ENCODE results near the gene UGT8.
"Not testable (repeated sequence)": the region's sequence is repeated elsewhere in the genome, so short reads cannot be mapped to it uniquely, and the experiment has no call there.

Gene UGT8

DNA sequence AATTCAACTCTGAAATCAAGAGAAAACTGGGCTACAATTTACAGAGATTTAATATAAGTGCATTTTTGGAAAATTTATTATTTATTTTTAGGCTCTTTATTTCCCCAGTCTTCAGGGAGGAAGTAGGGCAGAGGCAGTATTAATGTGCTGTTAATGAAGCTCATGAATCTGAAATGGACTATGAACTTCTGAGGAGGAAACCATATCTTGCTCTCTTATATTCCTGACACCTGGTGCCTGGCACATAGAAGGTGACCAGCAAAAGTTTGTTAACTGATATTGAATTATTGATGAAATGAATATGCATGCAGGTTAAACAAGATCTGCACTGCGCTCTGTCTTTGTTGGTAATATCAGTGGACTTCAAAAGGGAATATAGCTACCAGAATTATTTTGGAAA lies 55.1 kb downstream of the UGT8 start:
- H3K27me3 ChIP-seq (ENCODE audit: control insufficient read depth in 5 of 5, insufficient read depth in 4 of 5, low read length in 5 of 5), result no peaks in the 10 kb centered on the region
- no peak overlapping the region for H3K4me3 ChIP-seq (ENCODE audit: low read depth in 1 of 5, low read length in 5 of 5)
- H3K27ac ChIP-seq (ENCODE audit: low read depth, low read length), result no peak overlapping the region
- no peaks in the 10 kb centered on the region for H3K36me3 ChIP-seq (ENCODE audit: control insufficient read depth in 5 of 5, insufficient read depth in 5 of 5, low read length in 5 of 5)
- no peaks in the 10 kb centered on the region for H3K4me1 ChIP-seq (ENCODE audit: control insufficient read depth in 5 of 5, insufficient read depth in 5 of 5, low read length in 5 of 5)
- H3K9me3 ChIP-seq (ENCODE audit: control insufficient read depth in 5 of 5, low read length in 5 of 5), result no peaks in the 10 kb centered on the region
- no peak overlapping the region for H3K9ac ChIP-seq (ENCODE audit: low read length in 5 of 5)

DNA sequence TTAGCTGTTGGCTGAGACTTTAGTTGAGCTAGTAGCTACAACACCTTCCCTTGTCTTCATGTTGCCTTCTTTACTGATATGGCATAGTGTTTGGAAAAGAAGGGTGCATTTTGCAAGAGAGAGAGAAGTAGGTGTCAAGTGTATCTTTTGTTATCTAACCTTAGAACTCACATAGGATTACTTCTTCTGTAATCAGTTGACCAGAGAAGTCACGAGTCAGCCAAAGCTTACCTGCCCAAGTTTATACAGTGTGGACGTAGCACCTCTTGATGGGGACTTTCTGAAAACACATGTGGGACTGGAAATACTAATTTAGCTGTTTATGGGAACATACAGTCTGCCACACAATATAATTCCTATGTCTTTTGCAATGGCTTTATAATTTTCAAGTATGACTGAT lies 56.0 kb downstream of the UGT8 start:
- Histone ChIP-seq H3K9ac (ENCODE audit: low read length in 5 of 5) (no peak overlapping the region), H3K36me3 (ENCODE audit: control insufficient read depth in 5 of 5, insufficient read depth in 5 of 5, low read length in 5 of 5) (no peaks in the 10 kb centered on the region), H3K9me3 (ENCODE audit: control insufficient read depth in 5 of 5, low read length in 5 of 5) (no peaks in the 10 kb centered on the region), H3K27ac (ENCODE audit: low read depth, low read length) (no peak overlapping the region), H3K4me3 (ENCODE audit: low read depth in 1 of 5, low read length in 5 of 5) (no peak overlapping the region), H3K27me3 (ENCODE audit: control insufficient read depth in 5 of 5, insufficient read depth in 4 of 5, low read length in 5 of 5) (no peaks in the 10 kb centered on the region), H3K4me1 (ENCODE audit: control insufficient read depth in 5 of 5, insufficient read depth in 5 of 5, low read length in 5 of 5) (no peaks in the 10 kb centered on the region)

DNA sequence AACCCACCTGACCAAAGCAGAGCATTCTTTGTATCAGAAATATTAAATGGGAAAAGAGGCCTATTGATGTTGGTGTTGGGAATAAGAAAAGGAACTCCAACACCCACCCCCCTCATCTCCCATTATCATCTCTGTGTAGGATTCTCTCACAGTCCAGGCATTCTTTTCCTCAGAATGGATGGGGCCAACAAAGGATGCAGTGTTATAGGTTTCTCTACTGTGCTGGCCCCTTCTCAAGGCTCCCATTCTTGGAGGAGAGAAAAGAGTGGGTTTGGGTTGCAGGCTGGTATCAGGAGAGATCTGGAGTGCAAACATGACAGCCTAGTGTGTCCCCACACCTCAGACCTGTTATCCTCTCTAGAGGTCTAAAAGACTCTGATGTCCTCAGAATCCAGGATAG lies 59.6 kb downstream of the UGT8 start:
- Histone ChIP-seq H3K4me3 (ENCODE audit: low read depth in 1 of 5, low read length in 5 of 5) (no peak overlapping the region), H3K9ac (ENCODE audit: low read length in 5 of 5) (no peak overlapping the region), H3K27me3 (ENCODE audit: control insufficient read depth in 5 of 5, insufficient read depth in 4 of 5, low read length in 5 of 5) (no peaks in the 10 kb centered on the region), H3K9me3 (ENCODE audit: control insufficient read depth in 5 of 5, low read length in 5 of 5) (no peaks in the 10 kb centered on the region), H3K4me1 (ENCODE audit: control insufficient read depth in 5 of 5, insufficient read depth in 5 of 5, low read length in 5 of 5) (no peaks in the 10 kb centered on the region), H3K27ac (ENCODE audit: low read depth, low read length) (no peak overlapping the region), H3K36me3 (ENCODE audit: control insufficient read depth in 5 of 5, insufficient read depth in 5 of 5, low read length in 5 of 5) (no peaks in the 10 kb centered on the region)

DNA sequence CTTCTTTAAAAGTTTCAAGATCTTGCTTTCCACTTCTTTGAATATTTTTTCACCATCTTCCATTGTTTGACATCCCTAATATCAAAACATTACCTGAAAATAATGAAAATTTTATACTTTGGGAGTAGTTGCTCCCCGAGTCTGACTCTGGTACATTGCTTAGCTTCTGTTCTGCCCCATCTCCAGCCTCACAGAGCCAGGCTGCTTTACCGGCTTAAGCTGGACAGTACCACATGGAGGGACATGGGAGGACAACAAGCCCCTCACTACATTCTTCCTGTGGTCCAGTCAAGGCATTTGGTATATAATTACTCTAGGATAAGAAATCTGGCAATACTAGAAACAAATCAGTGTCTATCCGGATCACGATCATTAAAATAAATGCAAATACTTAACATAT lies 60.2 kb downstream of the UGT8 start:
- no peaks in the 10 kb centered on the region for H3K4me1 ChIP-seq (ENCODE audit: control insufficient read depth in 5 of 5, insufficient read depth in 5 of 5, low read length in 5 of 5)
- H3K4me3 ChIP-seq (ENCODE audit: low read depth in 1 of 5, low read length in 5 of 5), result no peak overlapping the region
- H3K9me3 ChIP-seq (ENCODE audit: control insufficient read depth in 5 of 5, low read length in 5 of 5), result no peaks in the 10 kb centered on the region
- H3K27ac ChIP-seq (ENCODE audit: low read depth, low read length), result no peak overlapping the region
- H3K9ac ChIP-seq (ENCODE audit: low read length in 5 of 5), result no peak overlapping the region
- H3K27me3 ChIP-seq (ENCODE audit: control insufficient read depth in 5 of 5, insufficient read depth in 4 of 5, low read length in 5 of 5), result no peaks in the 10 kb centered on the region
- no peaks in the 10 kb centered on the region for H3K36me3 ChIP-seq (ENCODE audit: control insufficient read depth in 5 of 5, insufficient read depth in 5 of 5, low read length in 5 of 5)

DNA sequence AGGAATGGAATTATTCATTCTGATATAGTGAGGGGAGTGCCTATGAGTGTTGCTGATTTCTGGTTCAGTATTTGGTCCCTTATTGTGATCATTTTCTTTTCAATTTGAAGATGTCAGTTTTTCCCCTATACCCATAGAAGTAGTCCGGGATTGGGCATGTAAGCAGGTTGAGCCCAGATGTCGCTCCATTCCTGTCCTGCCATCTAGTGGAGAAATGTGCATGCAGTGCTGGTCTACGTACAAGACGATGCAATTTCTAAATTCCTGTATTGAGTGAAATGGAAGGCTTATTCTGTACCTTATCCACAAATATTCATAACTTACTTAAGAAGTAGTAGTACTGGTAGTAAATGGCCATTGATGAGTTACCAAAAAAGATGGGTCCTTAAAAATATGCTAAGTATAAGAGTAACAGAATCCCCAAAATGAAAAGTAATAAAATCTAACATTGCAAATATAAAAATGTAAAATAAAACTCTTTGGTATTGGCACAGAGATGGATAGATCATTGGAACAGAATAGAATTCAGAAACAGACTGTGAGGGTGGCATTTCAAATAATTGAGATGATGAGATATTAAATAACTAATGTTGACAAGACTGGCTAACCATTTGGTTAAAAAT lies 60.9 kb downstream of the UGT8 start:
- H3K4me3 ChIP-seq (ENCODE audit: low read depth in 1 of 5, low read length in 5 of 5), result no peak overlapping the region
- H3K27ac ChIP-seq (ENCODE audit: low read depth, low read length), result no peak overlapping the region
- no peaks in the 10 kb centered on the region for H3K9me3 ChIP-seq (ENCODE audit: control insufficient read depth in 5 of 5, low read length in 5 of 5)
- no peaks in the 10 kb centered on the region for H3K27me3 ChIP-seq (ENCODE audit: control insufficient read depth in 5 of 5, insufficient read depth in 4 of 5, low read length in 5 of 5)
- H3K36me3 ChIP-seq (ENCODE audit: control insufficient read depth in 5 of 5, insufficient read depth in 5 of 5, low read length in 5 of 5), result no peaks in the 10 kb centered on the region
- H3K4me1 ChIP-seq (ENCODE audit: control insufficient read depth in 5 of 5, insufficient read depth in 5 of 5, low read length in 5 of 5), result no peaks in the 10 kb centered on the region
- H3K9ac ChIP-seq (ENCODE audit: low read length in 5 of 5), result no peak overlapping the region

DNA sequence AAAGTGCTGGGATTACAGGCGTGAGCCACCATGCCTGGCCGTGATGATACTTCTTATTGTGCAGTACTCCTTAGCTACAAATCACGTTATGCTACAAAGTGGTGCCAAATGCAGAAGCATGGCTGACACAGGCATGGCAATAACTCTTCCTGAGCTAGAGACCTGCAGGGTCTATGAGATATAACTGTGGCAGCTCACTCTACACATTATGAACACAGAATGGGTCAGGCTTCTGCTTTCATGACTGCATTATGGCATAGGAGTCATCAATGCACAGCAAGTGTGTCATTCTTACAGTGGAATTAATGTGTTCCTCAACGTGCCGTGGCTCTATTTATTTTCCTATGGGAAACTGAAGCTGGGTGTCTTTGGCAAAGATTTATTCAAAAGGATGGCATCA lies 64.5 kb downstream of the UGT8 start:
- Histone ChIP-seq H3K36me3 (ENCODE audit: control insufficient read depth in 5 of 5, insufficient read depth in 5 of 5, low read length in 5 of 5) (no peaks in the 10 kb centered on the region), H3K9ac (ENCODE audit: low read length in 5 of 5) (no peak overlapping the region), H3K27ac (ENCODE audit: low read depth, low read length) (no peak overlapping the region), H3K4me1 (ENCODE audit: control insufficient read depth in 5 of 5, insufficient read depth in 5 of 5, low read length in 5 of 5) (no peaks in the 10 kb centered on the region), H3K27me3 (ENCODE audit: control insufficient read depth in 5 of 5, insufficient read depth in 4 of 5, low read length in 5 of 5) (no peaks in the 10 kb centered on the region), H3K9me3 (ENCODE audit: control insufficient read depth in 5 of 5, low read length in 5 of 5) (no peaks in the 10 kb centered on the region), H3K4me3 (ENCODE audit: low read depth in 1 of 5, low read length in 5 of 5) (no peak overlapping the region)

DNA sequence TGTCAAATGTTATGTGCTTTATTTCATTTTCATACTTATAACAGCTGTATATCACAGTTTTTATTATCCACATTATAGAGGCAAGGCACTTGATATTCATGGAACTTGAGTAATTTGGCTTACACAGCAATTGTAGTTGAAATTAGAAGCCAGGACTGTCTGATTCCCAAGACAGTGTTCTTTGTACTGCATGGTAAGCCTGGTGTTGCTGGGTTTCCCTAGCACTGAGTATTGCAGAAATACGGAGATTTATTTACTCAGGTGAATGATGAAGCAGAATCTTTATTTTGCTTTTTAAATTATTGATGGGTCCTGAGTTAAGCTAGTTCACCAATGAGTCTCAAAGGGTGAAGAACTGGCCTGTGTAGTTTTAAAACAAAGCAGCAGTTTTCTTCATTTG lies 70.0 kb downstream of the UGT8 start:
- no peak overlapping the region for H3K4me3 ChIP-seq (ENCODE audit: low read depth in 1 of 5, low read length in 5 of 5)

DNA sequence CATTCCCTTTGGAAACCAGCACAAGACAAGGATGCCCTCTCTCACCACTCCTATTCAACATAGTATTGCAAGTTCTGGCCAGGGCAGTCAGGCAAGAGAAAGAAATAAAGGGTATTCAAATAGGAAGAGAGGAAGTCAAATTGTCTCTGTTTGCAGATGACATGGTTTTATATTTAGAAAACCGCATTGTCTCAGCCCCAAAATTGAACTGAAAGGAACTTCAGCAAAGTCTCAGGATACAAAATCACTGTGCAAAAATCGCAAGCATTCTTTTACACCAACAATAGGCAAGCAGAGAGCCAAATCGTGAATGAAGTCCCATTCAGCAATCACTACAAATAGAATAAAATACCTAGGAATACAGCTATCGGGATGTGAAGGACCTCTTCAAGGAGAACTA lies 72.1 kb downstream of the UGT8 start:
- H3K9ac ChIP-seq (ENCODE audit: low read length in 5 of 5); H3K4me1 ChIP-seq (ENCODE audit: control insufficient read depth in 5 of 5, insufficient read depth in 5 of 5, low read length in 5 of 5); H3K36me3 ChIP-seq (ENCODE audit: control insufficient read depth in 5 of 5, insufficient read depth in 5 of 5, low read length in 5 of 5); H3K9me3 ChIP-seq (ENCODE audit: control insufficient read depth in 5 of 5, low read length in 5 of 5); H3K27ac ChIP-seq (ENCODE audit: low read depth, low read length); H3K27me3 ChIP-seq (ENCODE audit: control insufficient read depth in 5 of 5, insufficient read depth in 4 of 5, low read length in 5 of 5); H3K4me3 ChIP-seq (ENCODE audit: low read depth in 1 of 5, low read length in 5 of 5): not testable (repeated sequence)

More for the DNA sequence above, 70.0 kb downstream of the UGT8 start:
- Histone ChIP-seq H3K9ac (ENCODE audit: low read length in 5 of 5) (no peak overlapping the region), H3K36me3 (ENCODE audit: control insufficient read depth in 5 of 5, insufficient read depth in 5 of 5, low read length in 5 of 5) (no peaks in the 10 kb centered on the region), H3K27ac (ENCODE audit: low read depth, low read length) (no peak overlapping the region), H3K27me3 (ENCODE audit: control insufficient read depth in 5 of 5, insufficient read depth in 4 of 5, low read length in 5 of 5) (no peaks in the 10 kb centered on the region), H3K4me1 (ENCODE audit: control insufficient read depth in 5 of 5, insufficient read depth in 5 of 5, low read length in 5 of 5) (no peaks in the 10 kb centered on the region), H3K9me3 (ENCODE audit: control insufficient read depth in 5 of 5, low read length in 5 of 5) (no peaks in the 10 kb centered on the region)

DNA sequence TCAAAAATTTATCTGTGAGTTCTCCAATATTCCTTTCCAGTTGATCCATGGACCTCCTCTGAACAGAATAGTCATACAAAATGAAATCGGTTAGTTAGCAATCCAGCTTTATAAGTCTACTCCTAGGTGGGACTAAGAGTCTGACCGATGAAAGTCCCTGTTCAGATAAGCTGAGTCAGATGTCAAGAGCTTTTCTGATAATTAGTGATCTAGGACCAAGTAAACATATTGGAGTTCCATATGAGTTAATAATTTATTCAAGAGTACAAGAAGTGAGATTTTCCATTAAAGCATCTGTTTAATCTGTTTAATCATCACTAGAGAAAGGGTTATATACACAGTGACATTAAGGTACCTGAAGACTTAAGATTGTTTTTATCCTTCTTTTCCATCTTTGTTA lies 74.7 kb downstream of the UGT8 start:
- H3K4me1 ChIP-seq (ENCODE audit: control insufficient read depth in 5 of 5, insufficient read depth in 5 of 5, low read length in 5 of 5), result no peaks in the 10 kb centered on the region
- no peak overlapping the region for H3K9ac ChIP-seq (ENCODE audit: low read length in 5 of 5)

DNA sequence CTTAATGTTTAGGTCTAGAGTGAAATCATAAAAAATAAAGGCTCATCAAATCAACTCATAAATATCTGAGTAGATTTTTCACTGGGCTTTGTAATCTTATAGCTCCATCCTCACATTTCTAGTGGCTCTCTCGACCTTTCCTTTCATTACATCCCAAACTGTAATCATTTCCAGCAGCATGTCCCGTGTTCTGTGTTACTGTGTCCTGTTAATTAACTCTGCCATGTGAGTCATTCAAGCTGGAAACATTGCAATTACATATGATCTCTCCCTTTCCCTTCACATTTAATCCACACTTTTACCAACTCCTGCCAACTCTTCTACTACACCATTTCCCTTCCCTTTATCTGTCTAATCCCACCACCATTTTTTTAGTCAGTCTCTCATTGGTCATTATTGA lies 75.5 kb downstream of the UGT8 start:
- H3K4me1 ChIP-seq (ENCODE audit: control insufficient read depth in 5 of 5, insufficient read depth in 5 of 5, low read length in 5 of 5), result no peaks in the 10 kb centered on the region

More for the DNA sequence above, 74.7 kb downstream of the UGT8 start:
- H3K9me3 ChIP-seq (ENCODE audit: control insufficient read depth in 5 of 5, low read length in 5 of 5), result no peaks in the 10 kb centered on the region
- no peaks in the 10 kb centered on the region for H3K36me3 ChIP-seq (ENCODE audit: control insufficient read depth in 5 of 5, insufficient read depth in 5 of 5, low read length in 5 of 5)
- no peak overlapping the region for H3K4me3 ChIP-seq (ENCODE audit: low read depth in 1 of 5, low read length in 5 of 5)
- H3K27me3 ChIP-seq (ENCODE audit: control insufficient read depth in 5 of 5, insufficient read depth in 4 of 5, low read length in 5 of 5), result no peaks in the 10 kb centered on the region
- H3K27ac ChIP-seq (ENCODE audit: low read depth, low read length), result no peak overlapping the region

More for the DNA sequence above, 75.5 kb downstream of the UGT8 start:
- no peak overlapping the region for H3K27ac ChIP-seq (ENCODE audit: low read depth, low read length)
- H3K36me3 ChIP-seq (ENCODE audit: control insufficient read depth in 5 of 5, insufficient read depth in 5 of 5, low read length in 5 of 5), result no peaks in the 10 kb centered on the region
- H3K27me3 ChIP-seq (ENCODE audit: control insufficient read depth in 5 of 5, insufficient read depth in 4 of 5, low read length in 5 of 5), result no peaks in the 10 kb centered on the region
- H3K9me3 ChIP-seq (ENCODE audit: control insufficient read depth in 5 of 5, low read length in 5 of 5), result no peaks in the 10 kb centered on the region
- H3K4me3 ChIP-seq (ENCODE audit: low read depth in 1 of 5, low read length in 5 of 5), result no peak overlapping the region
- no peak overlapping the region for H3K9ac ChIP-seq (ENCODE audit: low read length in 5 of 5)
